A549 (cell line): ENCODE data around the gene IL23R. TPM values are rescaled to one million over a fixed set of nuclear protein-coding genes. Genes with fewer than 3 reads are reported as not detected.

Source experiments
- ATAC-seq, 2 experiments: fragments of 200-7000 bp in 1 of 2; fragments of >200 bp in 1 of 2; cut with Nextera tagmentation in 1 of 2; cut with Tn5 transposase in 1 of 2; 3 replicates each; pipeline versions ENCODE4 v1.8.0 to v1.9.1; 2018 to 2020; ENCODE audit warnings: mild to moderate bottlenecking in 1 of 2, moderate library complexity in 1 of 2
- CTCF ChIA-PET: fragments of 300-600 bp; sonication (Branson Sonifier 250); formaldehyde crosslinking; extraction: SDS; loops from one replicate; lab custom pipeline; 2021; ENCODE audit warnings: antibody characterized with exemption, inconsistent platforms; lab: Yijun Ruan, JAX
- POLR2A ChIA-PET: fragments of 350-600 bp; formaldehyde crosslinking; extraction: SDS; loops from one replicate; lab custom pipeline; 2021; ENCODE audit warnings: antibody characterized with exemption, inconsistent platforms; lab: Yijun Ruan, JAX
- DNase-seq, 2 experiments: peaks; one replicate each; pipeline versions ENCODE4 v3.0.0 to v3.0.0-alpha.2; 2011 to 2016; ENCODE audit warnings: low read depth in 1 of 2, low spot score in 1 of 2
- FAIRE-seq: peaks from 2 replicates; lab custom pipeline; 2011; peaks lifted over from hg19 to GRCh38; lab: Jason Lieb, UNC
- H3K27ac ChIP-seq, 2 experiments: fragments of >200 bp; sonication (Bioruptor Twin); formaldehyde crosslinking; 3 replicates each; pipeline ENCODE4 v1.5.1; 2016 to 2017
- H3K4me1 ChIP-seq: fragments of >200 bp; sonication (Bioruptor Twin); formaldehyde crosslinking; 3 replicates; pipeline ENCODE4 v1.6.1; 2016
- H3K4me2 ChIP-seq: fragments of >200 bp; sonication (Bioruptor Twin); formaldehyde crosslinking; 3 replicates; pipeline ENCODE4 v1.6.1; 2016
- H3K4me3 ChIP-seq: fragments of >200 bp; sonication (Bioruptor Twin); formaldehyde crosslinking; 3 replicates; pipeline ENCODE4 v1.5.1; 2016
- H3K9me3 ChIP-seq: fragments of >200 bp; sonication (Bioruptor Twin); formaldehyde crosslinking; 3 replicates; pipeline ENCODE4 v1.6.1; 2016
- BHLHE40 ChIP-seq: IDR thresholded peaks from 2 replicates; pipeline ENCODE4 v1.6.1; 2012; ENCODE audit warnings: low read depth, low read length, inconsistent platforms
- CHD4 ChIP-seq: fragments of 200-600 bp; sonication (generic); IDR thresholded peaks from 2 replicates; pipeline ENCODE4 v1.6.1; 2016; ENCODE audit warnings: antibody characterized with exemption, mild to moderate bottlenecking, borderline replicate concordance
- E2F6 ChIP-seq: IDR thresholded peaks from 2 replicates; pipeline ENCODE4 v1.6.1; 2012; ENCODE audit warnings: low read depth, borderline replicate concordance
- ELK1 ChIP-seq: fragments of 150-350 bp; IDR thresholded peaks from 2 replicates; pipeline ENCODE4 v1.6.1; 2014; ENCODE audit warnings: low read depth, mild to moderate bottlenecking, low read length
- ESRRA ChIP-seq: fragments of 150-350 bp; IDR thresholded peaks from 2 replicates; pipeline ENCODE4 v1.6.1; 2014; ENCODE audit warnings: mild to moderate bottlenecking, low read length, borderline replicate concordance
- FOXS1 ChIP-seq: fragments of 250-450 bp; sonication (Bioruptor Pico); IDR thresholded peaks from 2 replicates; pipeline ENCODE4 v1.5.0; 2020; ENCODE audit warnings: mild to moderate bottlenecking, moderate library complexity
- GATA3 ChIP-seq: IDR thresholded peaks from 2 replicates; pipeline ENCODE4 v1.6.1; 2012; ENCODE audit warnings: borderline replicate concordance
- HDAC2 ChIP-seq: fragments of 200-600 bp; sonication (generic); IDR thresholded peaks from 2 replicates; pipeline ENCODE4 v1.6.1; 2016
- HMGXB4 ChIP-seq: fragments of 250-450 bp; sonication (Bioruptor Pico); IDR thresholded peaks from 2 replicates; pipeline ENCODE4 v1.5.0; 2021; ENCODE audit warnings: mild to moderate bottlenecking, moderate library complexity, borderline replicate concordance
- HOXA7 ChIP-seq: fragments of 250-450 bp; sonication (Bioruptor Pico); IDR thresholded peaks from 2 replicates; pipeline ENCODE4 v1.5.0; 2020; ENCODE audit warnings: mild to moderate bottlenecking, moderate library complexity
- HOXB5 ChIP-seq: fragments of 250-450 bp; sonication (Bioruptor Pico); IDR thresholded peaks from 2 replicates; pipeline ENCODE4 v1.5.0; 2020; ENCODE audit warnings: mild to moderate bottlenecking, moderate library complexity
- JUN ChIP-seq, 2 experiments: fragments of >200 bp; sonication (Bioruptor Twin); formaldehyde crosslinking; IDR thresholded peaks; 2 replicates in 1 of 2; 3 replicates in 1 of 2; pipeline ENCODE4 v1.6.1; 2016 to 2017
- MAZ ChIP-seq: fragments of 150-350 bp; IDR thresholded peaks from 2 replicates; pipeline ENCODE4 v1.6.1; 2014; ENCODE audit warnings: antibody characterized with exemption, low read depth, low read length, borderline replicate concordance
- NFE2L2 ChIP-seq: fragments of 150-350 bp; conservative IDR thresholded peaks from 2 replicates; pipeline ENCODE4 v1.6.1; 2014; ENCODE audit warnings: low read length
- PHF8 ChIP-seq: fragments of 200-600 bp; sonication (generic); IDR thresholded peaks from 2 replicates; pipeline ENCODE4 v1.6.1; 2016; ENCODE audit warnings: low read depth, mild to moderate bottlenecking, antibody characterized with exemption, moderate library complexity, borderline replicate concordance
- RARB ChIP-seq: fragments of 250-450 bp; sonication (Bioruptor Pico); IDR thresholded peaks from 2 replicates; pipeline ENCODE4 v1.8.0; 2021; ENCODE audit warnings: mild to moderate bottlenecking, moderate library complexity
- REST ChIP-seq: fragments of 200-600 bp; sonication (generic); IDR thresholded peaks from 2 replicates; pipeline ENCODE4 v1.6.1; 2016; ENCODE audit warnings: antibody characterized with exemption, mild to moderate bottlenecking, moderate library complexity
- RNF2 ChIP-seq: fragments of 200-600 bp; sonication (generic); IDR thresholded peaks from 2 replicates; pipeline ENCODE4 v1.6.1; 2016; ENCODE audit warnings: low read depth, mild to moderate bottlenecking, antibody characterized with exemption, moderate library complexity, borderline replicate concordance
- SMC3 ChIP-seq: fragments of >200 bp; sonication (Bioruptor Twin); formaldehyde crosslinking; IDR thresholded peaks from 3 replicates; pipeline ENCODE4 v1.6.1; 2018; ENCODE audit warnings: inconsistent platforms
- TFCP2L1 ChIP-seq: fragments of 250-450 bp; sonication (Bioruptor Pico); IDR thresholded peaks from 2 replicates; pipeline ENCODE4 v1.5.0; 2021; ENCODE audit warnings: mild to moderate bottlenecking
- USF2 ChIP-seq: fragments of 450-650 bp; IDR thresholded peaks from 2 replicates; pipeline ENCODE4 v1.6.1; 2014; ENCODE audit warnings: antibody characterized with exemption
- ZC3H11A ChIP-seq: fragments of 450-650 bp; IDR thresholded peaks from 2 replicates; pipeline ENCODE4 v1.6.1; 2014; ENCODE audit warnings: antibody characterized with exemption, mild to moderate bottlenecking
- ZNF302 ChIP-seq: fragments of 250-450 bp; sonication (Bioruptor Pico); IDR thresholded peaks from 2 replicates; pipeline ENCODE4 v1.9.0; 2021; ENCODE audit warnings: inconsistent platforms, mild to moderate bottlenecking, moderate library complexity
- WGBS: methylation state at CpG from one replicate; pipeline ENCODE4 v1.1.6; 2017; ENCODE audit errors: missing lambda C conversion rate; 5-methylcytosine and 5-hydroxymethylcytosine counted together
- polyA plus RNA-seq, 4 experiments: library from polyadenylated mRNA; depleted of rRNA in 3 of 4; stranded (reverse); fragments of >200 nt; fragmentation: RNase III in 1 of 4; extraction: RNeasy Plus Mini Kit Qiagen cat#74134 plus additional on column Dnase treatment in 1 of 4; gene quantifications; 2 replicates in 3 of 4; 3 replicates in 1 of 4; pipeline ENCODE4 v1.2.3, GENCODE V29; 2011 to 2017

The IL23R gene
- polyA plus RNA-seq, 2 of the 4 experiments (the other 2 are of a cell fraction) = not detected

- TF ChIP-seq SMC3 (peak; percentile 32; the same call in 2 of the 3 replicates), HMGXB4 (CRISPR knock-in tag) (no peak), REST (no peak), ELK1 (no peak), HOXB5 (no peak), ESRRA (no peak), BHLHE40 (no peak)
Observed at GRCh38 chr1:67214420-67215174, 48.3 kb downstream of the IL23R start (continued).

- FAIRE-seq (no peak), DNase-seq (no peak), ATAC-seq (no peak)
- 56% methylated on average over 1 of the region's 1 CpG for WGBS
- Histone ChIP-seq H3K4me1 (no peaks in the 10 kb centered on the region), H3K27ac (no peak overlapping the region), H3K9me3 (no peaks in the 10 kb centered on the region), H3K4me2 (no peak overlapping the region), H3K4me3 (no peak overlapping the region)
- CTCF ChIA-PET = interaction anchor here (5.9 kb wide), 1 partner anchor 284 kb away, joined by 49 read pairs; no protein-coding TSS in a partner anchor
- no peak for TF ChIP-seq RARB (CRISPR knock-in tag)
- no peak for TF ChIP-seq RNF2
- no peak for TF ChIP-seq HOXA7
- no peak for TF ChIP-seq FOXS1 (CRISPR knock-in tag)
- TF ChIP-seq HDAC2 = no peak
- TF ChIP-seq ZNF302 (CRISPR knock-in tag) = no peak
- no peak for TF ChIP-seq USF2
- POLR2A ChIA-PET = no interaction called here
Observed at GRCh38 chr1:67216401-67216800, 50.1 kb downstream of the IL23R start.

GRCh38 chr1:67217417-67217816 lies 51.2 kb downstream of the IL23R start:
- WGBS = 41% methylated on average over 1 of the region's 1 CpG
- no peak overlapping the region for H3K4me2 ChIP-seq
- ATAC-seq = no peak
- no peak for DNase-seq
- POLR2A ChIA-PET = no interaction called here
- H3K4me3 ChIP-seq = no peak overlapping the region
- no peak overlapping the region for H3K27ac ChIP-seq
- H3K4me1 ChIP-seq = no peaks in the 10 kb centered on the region
- no peak for FAIRE-seq
- no peaks in the 10 kb centered on the region for H3K9me3 ChIP-seq
- CTCF ChIA-PET = interaction anchor here (1.4 kb wide), 1 partner anchor 283 kb away, joined by 7 read pairs; no protein-coding TSS in a partner anchor
- TF ChIP-seq PHF8 = no peak
- no peak for TF ChIP-seq GATA3
- no peak for TF ChIP-seq ZC3H11A
- no peak for TF ChIP-seq TFCP2L1 (CRISPR knock-in tag)
- TF ChIP-seq E2F6 = no peak
- TF ChIP-seq HMGXB4 (CRISPR knock-in tag) = no peak
- TF ChIP-seq CHD4 = no peak
- TF ChIP-seq USF2 = no peak
- TF ChIP-seq JUN (IDR thresholded peaks at IDR 0.05) = no peak
- TF ChIP-seq NFE2L2 = no peak
- no peak for TF ChIP-seq MAZ
- no peak for TF ChIP-seq ESRRA
